Measurements from ENCODE around the gene PLEKHO2.
"Not testable (repeated sequence)": the region's sequence is repeated elsewhere in the genome, so short reads cannot be mapped to it uniquely, and the experiment has no call there.

PLEKHO2 gene, protein sequence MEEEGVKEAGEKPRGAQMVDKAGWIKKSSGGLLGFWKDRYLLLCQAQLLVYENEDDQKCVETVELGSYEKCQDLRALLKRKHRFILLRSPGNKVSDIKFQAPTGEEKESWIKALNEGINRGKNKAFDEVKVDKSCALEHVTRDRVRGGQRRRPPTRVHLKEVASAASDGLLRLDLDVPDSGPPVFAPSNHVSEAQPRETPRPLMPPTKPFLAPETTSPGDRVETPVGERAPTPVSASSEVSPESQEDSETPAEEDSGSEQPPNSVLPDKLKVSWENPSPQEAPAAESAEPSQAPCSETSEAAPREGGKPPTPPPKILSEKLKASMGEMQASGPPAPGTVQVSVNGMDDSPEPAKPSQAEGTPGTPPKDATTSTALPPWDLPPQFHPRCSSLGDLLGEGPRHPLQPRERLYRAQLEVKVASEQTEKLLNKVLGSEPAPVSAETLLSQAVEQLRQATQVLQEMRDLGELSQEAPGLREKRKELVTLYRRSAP

GRCh38 chr15:64841344-64842095 lies at the start of gene PLEKHO2:
Gene PLEKHO2, plus strand, starts transcription at chr15:64841915. Its CDS starts 102 bp downstream, at chr15:64842017.
- DNase-seq, result peak; percentile 97

- no peak for DNase-seq
Observed at GRCh38 chr15:64792282-64792681, 49.4 kb upstream of the PLEKHO2 start.

DNA sequence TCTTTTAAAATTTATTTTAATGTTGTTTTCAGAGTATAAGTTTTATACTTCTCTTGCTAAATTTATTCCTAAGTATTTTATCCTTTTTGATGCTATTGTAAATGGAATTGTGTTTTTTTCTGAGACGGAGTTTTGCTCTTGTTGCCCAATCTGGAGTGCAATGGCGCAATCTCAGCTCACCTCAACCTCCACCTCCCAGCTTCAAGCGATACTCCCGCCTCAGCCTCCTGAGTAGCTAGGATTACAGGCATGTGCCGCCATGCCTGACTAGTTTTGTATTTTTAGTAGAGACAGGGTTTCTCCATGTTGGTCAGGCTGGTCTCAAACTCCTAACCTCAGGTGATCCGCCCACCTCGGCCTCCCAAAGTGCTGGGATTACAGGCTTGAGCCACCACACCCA lies 46.4 kb upstream of the PLEKHO2 start:
- DNase-seq, result not testable (repeated sequence)

- not testable (repeated sequence) for DNase-seq
Observed at GRCh38 chr15:64795921-64796320, 45.8 kb upstream of the PLEKHO2 start.

DNA sequence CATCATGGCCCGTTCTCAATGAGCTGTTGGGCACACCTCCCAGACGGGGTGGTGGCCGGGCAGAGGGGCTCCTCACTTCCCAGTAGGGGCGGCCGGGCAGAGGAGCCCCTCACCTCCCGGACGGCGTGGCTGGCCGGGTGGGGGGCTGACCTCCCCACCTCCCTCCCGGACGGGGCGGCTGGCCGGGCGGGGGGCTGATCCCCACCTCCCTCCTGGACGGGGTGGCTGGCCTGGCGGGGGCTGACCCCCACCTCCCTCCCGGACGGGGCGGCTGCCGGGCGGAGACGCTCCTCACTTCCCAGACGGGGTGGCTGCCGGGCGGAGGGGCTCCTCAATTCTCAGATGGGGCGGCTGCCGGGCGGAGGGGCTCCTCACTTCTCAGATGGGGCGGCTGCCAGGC lies 42.8 kb upstream of the PLEKHO2 start:
- not testable (repeated sequence) for DNase-seq

DNA sequence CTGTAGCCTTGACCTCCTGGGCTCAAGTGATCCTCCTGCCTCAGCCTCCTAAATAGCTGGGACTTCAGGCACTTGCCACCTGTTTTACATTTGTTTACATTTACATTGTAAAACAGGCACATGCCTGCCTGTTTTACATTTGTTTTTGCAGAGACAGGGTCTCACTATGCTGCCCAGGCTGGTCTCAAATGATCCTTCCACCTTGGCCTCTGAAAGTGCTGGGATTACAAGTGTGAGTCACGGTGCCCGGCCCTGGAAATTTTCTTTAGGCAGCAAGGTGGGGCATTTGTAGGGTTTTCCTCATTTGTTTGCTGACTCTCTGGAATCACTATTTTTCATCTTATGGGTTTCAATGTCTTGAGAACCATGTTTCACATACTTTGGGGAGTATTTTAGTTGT lies 41.2 kb upstream of the PLEKHO2 start:
- DNase-seq, result no peak

DNA sequence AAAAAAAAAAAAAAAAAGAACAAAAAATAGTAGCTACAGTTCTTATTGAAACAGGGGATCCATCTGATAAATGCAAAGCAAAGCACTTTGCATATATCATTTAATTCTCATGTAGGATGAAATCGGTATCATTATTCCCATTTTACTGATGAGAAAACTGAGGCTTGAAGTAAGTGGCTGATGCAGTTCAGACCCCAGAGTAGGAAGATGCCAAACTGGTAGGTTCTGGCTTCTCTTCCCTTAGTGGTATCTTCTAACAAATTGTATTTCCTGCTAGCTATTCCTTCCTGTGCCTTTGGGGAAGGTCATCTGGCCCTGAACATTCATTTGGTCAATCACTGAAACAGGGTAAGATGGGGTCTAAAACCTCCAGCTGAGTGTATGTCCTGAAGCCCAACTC lies 38.2 kb upstream of the PLEKHO2 start:
- no peak for DNase-seq

DNA sequence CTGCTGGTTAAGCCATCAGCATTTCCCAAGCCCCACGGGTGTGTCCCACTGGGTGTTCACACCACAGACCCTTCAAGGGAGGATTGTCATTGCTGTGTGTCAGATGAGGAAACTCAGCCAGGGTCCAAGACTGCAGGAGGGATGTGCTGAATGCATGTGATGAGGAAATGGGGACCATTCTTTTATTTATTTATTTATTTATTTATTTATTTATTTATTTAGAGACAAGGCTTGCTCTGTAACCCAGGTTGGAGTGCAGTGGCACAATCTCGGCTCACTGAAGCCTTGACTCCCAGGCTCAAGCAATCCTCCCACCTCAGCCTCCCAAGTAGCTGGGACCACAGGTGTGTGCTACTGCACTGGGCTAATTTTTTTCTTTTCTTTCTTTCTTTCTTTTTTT lies 37.1 kb upstream of the PLEKHO2 start:
- no peak for DNase-seq

DNA sequence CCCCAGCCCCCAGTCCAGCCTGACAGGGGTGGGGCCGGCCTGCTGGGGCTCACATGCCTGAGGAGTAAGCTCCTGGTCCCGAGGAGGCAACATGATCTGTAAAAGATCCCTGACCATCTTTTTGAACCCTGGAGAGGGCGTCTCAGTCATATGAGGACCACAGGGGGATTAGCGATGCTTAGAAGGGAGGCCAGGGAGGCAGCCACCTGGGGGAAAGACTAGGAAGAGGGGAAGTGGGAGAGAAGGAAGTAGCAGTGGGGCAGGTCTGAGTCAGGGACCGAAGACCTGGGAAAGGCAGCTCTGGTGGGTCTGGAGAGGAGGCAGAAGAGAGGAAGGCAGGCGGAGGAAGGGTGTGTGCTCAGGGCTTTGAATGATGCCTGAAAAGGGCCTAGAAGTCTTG lies 35.2 kb upstream of the PLEKHO2 start:
- no peak for DNase-seq

DNA sequence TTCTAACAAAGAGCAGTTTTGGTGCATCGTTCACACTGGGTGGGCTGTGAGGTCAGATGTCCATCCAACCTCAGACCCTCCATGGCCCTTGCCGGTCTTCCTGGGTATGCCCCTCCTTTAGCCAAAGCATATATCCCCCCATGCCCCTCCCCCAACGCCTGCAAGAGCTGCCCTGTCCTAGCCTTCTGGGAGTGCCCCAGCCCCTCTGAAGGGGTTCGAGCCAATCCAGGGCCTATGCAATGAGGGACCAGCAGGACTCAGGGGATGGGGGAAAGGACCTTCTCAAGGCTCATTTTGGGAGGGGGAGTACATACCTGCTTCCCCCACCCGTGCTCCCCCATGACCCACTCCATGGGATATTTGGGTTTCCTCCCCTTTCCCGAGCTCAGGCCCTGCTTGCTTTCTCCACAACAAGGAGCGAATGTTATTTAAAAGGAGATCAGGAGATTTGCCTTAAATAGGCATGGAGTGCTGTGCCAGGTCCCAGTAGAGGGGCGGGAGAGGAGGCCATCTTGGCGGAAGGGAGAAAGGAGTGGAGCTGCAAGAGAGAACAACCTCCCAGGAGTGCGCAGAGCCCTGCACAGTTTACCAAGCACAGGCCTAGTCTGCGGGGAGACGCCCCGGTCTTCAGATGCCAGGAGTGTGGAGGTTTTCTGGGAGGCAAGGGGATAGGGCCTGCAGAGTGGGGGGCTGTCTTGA lies 34.5 kb upstream of the PLEKHO2 start:
- DNase-seq, result no peak

- no peak for DNase-seq
Observed at GRCh38 chr15:64807751-64808222, 33.9 kb upstream of the PLEKHO2 start.

GRCh38 chr15:64808785-64809453 lies 32.8 kb upstream of the PLEKHO2 start:
- no peak for DNase-seq

- DNase-seq, result peak; percentile 84
Observed at GRCh38 chr15:64809649-64810496, 31.8 kb upstream of the PLEKHO2 start.

DNA sequence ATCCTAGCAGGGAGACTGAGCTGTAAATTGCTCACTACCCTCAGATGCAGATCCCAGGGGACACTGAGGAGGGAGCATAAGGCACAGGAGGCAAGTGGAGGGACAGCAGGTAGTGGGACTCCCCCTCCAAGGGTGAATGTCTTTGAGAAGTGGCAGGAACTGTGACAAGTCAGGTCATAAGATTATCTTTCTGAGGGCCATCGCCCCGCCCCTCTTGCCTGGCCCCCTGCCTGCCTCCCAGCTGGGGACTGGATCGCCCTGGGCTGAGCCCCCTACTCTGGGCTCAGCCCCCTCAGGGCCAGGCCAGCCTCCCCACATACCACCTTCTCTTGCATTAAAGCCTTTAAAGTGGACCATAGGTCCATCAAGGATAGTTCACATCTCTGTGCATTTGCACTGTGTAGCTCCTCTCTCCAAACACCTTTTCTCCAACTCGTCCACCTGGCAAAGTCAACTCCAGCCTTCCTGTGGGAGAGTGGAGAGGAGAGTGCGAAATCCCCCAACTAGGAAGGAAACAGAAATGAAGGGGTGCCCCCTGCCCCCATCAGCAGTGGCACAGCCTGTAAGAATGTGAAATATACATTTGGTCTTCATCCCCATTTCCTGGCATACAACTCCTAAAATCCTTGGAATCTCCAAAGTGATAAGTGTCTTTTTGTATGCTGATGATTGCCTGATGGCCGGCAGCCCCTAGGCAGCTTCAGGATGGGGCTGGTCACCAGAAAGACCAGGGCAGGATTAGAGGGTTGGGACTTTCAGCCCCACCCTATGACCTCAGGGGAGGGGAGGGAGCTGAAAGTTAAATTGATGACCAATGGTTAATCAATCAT lies 31.0 kb upstream of the PLEKHO2 start:
- no peak for DNase-seq

DNA sequence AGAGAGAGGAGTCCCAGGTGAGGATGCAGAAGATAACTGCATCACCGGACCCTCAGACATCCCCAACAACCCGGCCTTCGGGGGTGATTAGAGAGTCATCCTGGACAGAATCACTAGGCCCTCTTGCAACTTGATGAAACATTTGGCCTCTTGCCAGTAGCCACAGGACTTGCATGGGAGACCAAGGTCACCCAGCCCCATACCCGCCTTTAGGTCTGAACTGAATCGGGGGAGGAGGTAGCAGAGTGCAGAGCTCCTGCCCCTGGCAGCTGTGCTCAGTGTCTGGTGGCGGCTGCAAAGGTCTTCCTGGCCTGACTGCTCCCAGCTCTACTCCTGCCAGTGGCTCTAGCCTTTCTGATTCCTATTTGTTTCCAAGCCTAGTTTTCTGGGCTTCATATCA lies 28.6 kb upstream of the PLEKHO2 start:
- DNase-seq, result no peak

DNA sequence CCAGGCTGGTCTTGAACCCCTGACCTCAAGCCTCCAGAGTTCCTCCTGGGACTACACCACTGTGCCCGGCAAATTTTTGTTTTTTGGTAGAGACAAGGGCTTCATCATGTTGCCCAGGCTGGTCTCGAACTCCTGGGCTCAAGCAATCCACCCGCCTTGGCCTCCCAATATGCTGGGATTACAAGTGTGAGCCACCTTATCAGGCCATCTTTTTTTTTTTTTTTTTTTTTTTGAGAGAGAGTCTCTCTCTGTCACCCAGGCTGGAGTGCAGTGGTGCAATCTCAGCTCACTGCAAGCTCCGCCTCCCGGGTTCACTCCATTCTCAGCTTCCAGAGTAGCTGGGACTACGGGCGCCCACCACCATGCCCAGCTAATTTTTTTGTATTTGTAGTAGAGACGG lies 27.4 kb upstream of the PLEKHO2 start:
- not testable (repeated sequence) for DNase-seq

- not testable (repeated sequence) for DNase-seq
Observed at GRCh38 chr15:64814965-64815364, 26.8 kb upstream of the PLEKHO2 start.

- DNase-seq, result no peak
Observed at GRCh38 chr15:64816452-64816851, 25.3 kb upstream of the PLEKHO2 start.

DNA sequence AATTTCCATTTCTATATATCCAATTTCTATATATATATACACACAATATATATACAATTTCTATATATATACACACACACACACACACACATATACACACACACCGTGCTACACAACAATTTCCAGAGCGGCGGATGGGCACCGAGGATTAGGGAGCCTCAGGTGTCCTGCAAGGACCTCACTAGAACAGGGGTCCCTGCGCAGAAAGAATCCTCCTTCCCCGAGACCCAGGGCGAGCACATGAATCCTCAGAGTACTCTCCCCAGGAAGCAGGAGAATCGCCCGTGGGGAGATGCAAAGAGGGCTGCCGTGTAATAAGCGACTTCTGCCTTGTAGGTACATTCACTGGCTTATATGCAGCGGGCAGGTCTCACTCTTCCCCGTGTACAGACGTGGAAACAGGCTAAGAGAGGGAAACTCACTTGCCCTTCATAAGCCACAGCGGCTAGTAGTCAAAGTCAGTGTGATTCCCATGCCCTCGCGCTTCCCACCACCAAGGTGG lies 16.7 kb upstream of the PLEKHO2 start:
- DNase-seq, result no peak

All from CD4-positive, alpha-beta T cell treated with Interleukin-17A for 4 hours (primary cell).